ENCODE data around the gene DPYSL3.

- TF ChIP-seq CTCF (IDR thresholded peaks at IDR 0.05) = no peak
- TF ChIP-seq ZFX (IDR thresholded peaks at IDR 0.05; ENCODE audit: borderline replicate concordance) = no peak
These were observed 7.5 kb upstream of the DPYSL3 start for GRCh38 chr5:147517383-147517782.
